NCI-H526 (cell line): ENCODE data around the gene CCDC144A.
"Not testable (repeated sequence)": the region's sequence is repeated elsewhere in the genome, so short reads cannot be mapped to it uniquely, and the experiment has no call there.

Source experiments
- DNase-seq, 2 experiments: peaks; one replicate each; lab custom pipeline; 2025; lab: John Stamatoyannopoulos, UW

The CCDC144A gene

DNA sequence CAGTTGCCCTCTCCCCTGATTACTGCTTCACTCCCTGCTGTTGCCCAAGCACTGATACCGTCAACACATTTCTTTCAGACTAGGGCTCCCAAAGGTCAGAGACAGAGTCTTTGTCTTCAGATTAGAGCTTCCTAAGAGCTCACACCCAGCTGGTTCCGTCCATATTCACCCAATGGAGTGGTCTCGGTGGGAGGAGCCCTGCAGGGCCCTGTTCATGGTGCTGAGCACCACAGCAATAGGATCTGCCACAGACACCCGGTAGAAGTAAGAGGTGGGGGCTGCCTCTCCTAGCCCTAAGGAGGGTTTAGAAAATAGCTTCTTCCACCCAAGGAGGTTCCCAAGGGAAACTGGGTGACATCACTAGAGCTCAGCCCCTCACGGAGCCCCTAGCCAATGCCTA lies 128.3 kb downstream of the CCDC144A start:
- DNase-seq = no peak

DNA sequence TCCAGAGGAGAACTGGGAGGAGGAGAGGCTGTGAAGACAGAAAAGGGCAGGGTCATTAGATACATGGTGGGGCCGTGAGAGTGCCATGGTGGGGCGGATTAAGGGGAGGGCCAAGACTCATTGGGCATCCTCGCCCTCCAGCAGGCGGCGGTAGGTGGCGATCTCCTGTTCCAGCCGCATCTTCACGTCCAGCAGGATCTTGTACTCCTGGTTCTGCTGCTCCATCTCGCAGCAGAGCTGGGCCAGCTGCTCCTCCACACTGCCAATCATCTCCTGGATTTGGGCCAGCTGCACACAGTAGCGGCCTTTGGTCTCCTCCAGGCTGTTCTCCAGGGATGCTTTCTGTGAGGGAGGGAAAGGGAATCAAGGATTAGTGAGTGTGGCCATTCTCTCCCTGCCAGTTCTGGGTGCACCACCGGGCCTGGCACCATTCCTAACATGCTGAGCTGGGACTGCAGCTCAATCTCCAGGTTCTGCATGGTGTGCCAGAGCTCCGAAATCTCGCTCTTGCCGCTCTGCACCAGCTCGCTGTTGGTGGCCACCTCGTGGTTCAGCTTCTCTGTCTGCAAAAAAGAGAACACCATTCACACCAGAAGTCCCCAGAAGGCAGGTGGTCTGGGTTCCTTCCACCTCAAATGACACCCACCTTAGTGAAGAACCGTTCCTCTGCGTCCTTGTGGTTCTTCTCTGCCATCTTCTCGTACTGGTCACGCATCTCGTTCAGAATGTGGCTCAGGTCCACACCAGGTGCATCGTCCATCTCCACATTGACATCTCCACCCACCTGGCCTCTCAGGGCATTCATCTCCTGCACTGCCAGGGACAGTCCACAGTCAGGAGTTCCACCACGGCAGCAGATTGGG lies 129.0 kb downstream of the CCDC144A start:
- DNase-seq = no peak

- DNase-seq = no peak
Measured at GRCh38 chr17:16820161-16820877, 130.3 kb downstream of the CCDC144A start.

GRCh38 chr17:16820979-16821543 lies 131.0 kb downstream of the CCDC144A start:
- DNase-seq = no peak

DNA sequence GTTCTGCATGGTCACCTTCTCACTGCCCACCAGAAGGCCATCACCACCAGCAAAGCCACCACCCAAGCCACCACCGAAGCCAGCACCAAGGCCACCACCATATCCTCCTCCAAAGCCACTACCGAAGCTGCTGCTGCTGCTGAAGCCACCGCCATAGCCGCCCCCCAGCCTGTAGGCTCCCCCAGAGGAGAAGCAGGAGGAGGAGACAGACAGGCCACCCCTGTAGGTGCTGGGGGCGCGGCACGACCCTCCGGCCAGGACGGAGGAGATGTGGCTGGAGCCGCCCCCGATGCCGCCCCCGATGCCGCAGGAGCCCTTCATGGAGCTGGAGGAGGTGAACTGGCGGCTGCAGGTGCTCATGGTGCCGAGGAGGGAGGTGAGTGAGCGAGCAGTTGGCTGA lies 132.1 kb downstream of the CCDC144A start:
- DNase-seq = not testable (repeated sequence)

- not testable (repeated sequence) for DNase-seq
Measured at GRCh38 chr17:16823768-16824406, 133.8 kb downstream of the CCDC144A start.
